ENCODE measurements around the gene MAPK6.
"Not testable (repeated sequence)": the region's sequence is repeated elsewhere in the genome, so short reads cannot be mapped to it uniquely, and the experiment has no call there.

MAPK6 gene

GRCh38 chr15:52039925-52040781 is 21.1 kb downstream of the MAPK6 start:
- H3K27me3 ChIP-seq (ENCODE audit: insufficient read depth, low read length) = no peaks in the 10 kb centered on the region
- H3K9me3 ChIP-seq (ENCODE audit: low read length) = no peaks in the 10 kb centered on the region
- no peaks in the 10 kb centered on the region for H3K36me3 ChIP-seq (ENCODE audit: insufficient read depth, low read length)
- no peak overlapping the region for H3K4me3 ChIP-seq (ENCODE audit: low read length)
- H3K4me1 ChIP-seq (ENCODE audit: insufficient read depth, low read length) = peaks cover 14% of the 10 kb centered on the region
- no peak overlapping the region for H2AFZ ChIP-seq (ENCODE audit: low read depth, low read length)

- peaks cover 12% of the 10 kb centered on the region for H3K36me3 ChIP-seq (ENCODE audit: insufficient read depth, low read length)
- H3K4me1 ChIP-seq (ENCODE audit: insufficient read depth, low read length) = peaks cover 14% of the 10 kb centered on the region
- no peak overlapping the region for H3K4me3 ChIP-seq (ENCODE audit: low read length)
- no peaks in the 10 kb centered on the region for H3K9me3 ChIP-seq (ENCODE audit: low read length)
- H3K27me3 ChIP-seq (ENCODE audit: insufficient read depth, low read length) = no peaks in the 10 kb centered on the region
- no peak overlapping the region for H2AFZ ChIP-seq (ENCODE audit: low read depth, low read length)
Measured at GRCh38 chr15:52042051-52042851, 23.2 kb downstream of the MAPK6 start.

GRCh38 chr15:52045795-52046298 is 26.8 kb downstream of the MAPK6 start:
- not testable (repeated sequence) for H3K4me3 ChIP-seq (ENCODE audit: low read length); H3K27me3 ChIP-seq (ENCODE audit: insufficient read depth, low read length); H2AFZ ChIP-seq (ENCODE audit: low read depth, low read length); H3K9me3 ChIP-seq (ENCODE audit: low read length); H3K4me1 ChIP-seq (ENCODE audit: insufficient read depth, low read length)
- H3K36me3 ChIP-seq (ENCODE audit: insufficient read depth, low read length) = peaks cover 36% of the 10 kb centered on the region

- not testable (repeated sequence) for H3K4me1 ChIP-seq (ENCODE audit: insufficient read depth, low read length); H3K4me3 ChIP-seq (ENCODE audit: low read length); H3K27me3 ChIP-seq (ENCODE audit: insufficient read depth, low read length); H2AFZ ChIP-seq (ENCODE audit: low read depth, low read length); H3K9me3 ChIP-seq (ENCODE audit: low read length)
- H3K36me3 ChIP-seq (ENCODE audit: insufficient read depth, low read length) = peaks cover 39% of the 10 kb centered on the region
Measured at GRCh38 chr15:52046552-52046951, 27.5 kb downstream of the MAPK6 start.

- Histone ChIP-seq H3K4me1 (ENCODE audit: insufficient read depth, low read length) (no peaks in the 10 kb centered on the region), H2AFZ (ENCODE audit: low read depth, low read length) (no peak overlapping the region), H3K9me3 (ENCODE audit: low read length) (peaks cover 12% of the 10 kb centered on the region), H3K36me3 (ENCODE audit: insufficient read depth, low read length) (peaks cover 63% of the 10 kb centered on the region), H3K27me3 (ENCODE audit: insufficient read depth, low read length) (no peaks in the 10 kb centered on the region), H3K4me3 (ENCODE audit: low read length) (no peak overlapping the region)
Measured at GRCh38 chr15:52050416-52050815, 31.4 kb downstream of the MAPK6 start.

- Histone ChIP-seq H3K9me3 (ENCODE audit: low read length) (peaks cover 12% of the 10 kb centered on the region), H3K4me1 (ENCODE audit: insufficient read depth, low read length) (no peaks in the 10 kb centered on the region), H3K36me3 (ENCODE audit: insufficient read depth, low read length) (peaks cover 69% of the 10 kb centered on the region), H3K27me3 (ENCODE audit: insufficient read depth, low read length) (no peaks in the 10 kb centered on the region), H2AFZ (ENCODE audit: low read depth, low read length) (no peak overlapping the region), H3K4me3 (ENCODE audit: low read length) (no peak overlapping the region)
Measured at GRCh38 chr15:52052066-52052935, 33.3 kb downstream of the MAPK6 start.

- no peaks in the 10 kb centered on the region for H3K4me1 ChIP-seq (ENCODE audit: insufficient read depth, low read length)
- H3K27me3 ChIP-seq (ENCODE audit: insufficient read depth, low read length) = no peaks in the 10 kb centered on the region
- H3K36me3 ChIP-seq (ENCODE audit: insufficient read depth, low read length) = peaks cover 78% of the 10 kb centered on the region
- no peak overlapping the region for H2AFZ ChIP-seq (ENCODE audit: low read depth, low read length)
- no peak overlapping the region for H3K4me3 ChIP-seq (ENCODE audit: low read length)
- peaks cover 12% of the 10 kb centered on the region for H3K9me3 ChIP-seq (ENCODE audit: low read length)
Measured at GRCh38 chr15:52054381-52054780, 35.4 kb downstream of the MAPK6 start.

GRCh38 chr15:52054858-52055257 is 35.8 kb downstream of the MAPK6 start:
- not testable (repeated sequence) for H3K27me3 ChIP-seq (ENCODE audit: insufficient read depth, low read length); H2AFZ ChIP-seq (ENCODE audit: low read depth, low read length); H3K4me3 ChIP-seq (ENCODE audit: low read length); H3K4me1 ChIP-seq (ENCODE audit: insufficient read depth, low read length)
- peaks cover 12% of the 10 kb centered on the region for H3K9me3 ChIP-seq (ENCODE audit: low read length)
- H3K36me3 ChIP-seq (ENCODE audit: insufficient read depth, low read length) = peaks cover 79% of the 10 kb centered on the region

- Histone ChIP-seq H3K4me1 (ENCODE audit: insufficient read depth, low read length) (no peaks in the 10 kb centered on the region), H2AFZ (ENCODE audit: low read depth, low read length) (no peak overlapping the region), H3K36me3 (ENCODE audit: insufficient read depth, low read length) (peaks cover 79% of the 10 kb centered on the region), H3K9me3 (ENCODE audit: low read length) (peaks cover 12% of the 10 kb centered on the region), H3K4me3 (ENCODE audit: low read length) (no peak overlapping the region), H3K27me3 (ENCODE audit: insufficient read depth, low read length) (no peaks in the 10 kb centered on the region)
Measured at GRCh38 chr15:52056001-52056400, 37.0 kb downstream of the MAPK6 start.

- H2AFZ ChIP-seq (ENCODE audit: low read depth, low read length) = no peak overlapping the region
- peaks cover 12% of the 10 kb centered on the region for H3K9me3 ChIP-seq (ENCODE audit: low read length)
- H3K36me3 ChIP-seq (ENCODE audit: insufficient read depth, low read length) = peaks cover 80% of the 10 kb centered on the region
- H3K27me3 ChIP-seq (ENCODE audit: insufficient read depth, low read length) = no peaks in the 10 kb centered on the region
- H3K4me3 ChIP-seq (ENCODE audit: low read length) = no peak overlapping the region
- no peaks in the 10 kb centered on the region for H3K4me1 ChIP-seq (ENCODE audit: insufficient read depth, low read length)
Measured at GRCh38 chr15:52056496-52056895, 37.5 kb downstream of the MAPK6 start.

GRCh38 chr15:52057996-52058395 is 39.0 kb downstream of the MAPK6 start:
- Histone ChIP-seq H3K9me3 (ENCODE audit: low read length) (peaks cover 3% of the 10 kb centered on the region), H2AFZ (ENCODE audit: low read depth, low read length) (no peak overlapping the region), H3K27me3 (ENCODE audit: insufficient read depth, low read length) (no peaks in the 10 kb centered on the region)

GRCh38 chr15:52060501-52060900 is 41.5 kb downstream of the MAPK6 start:
- H3K36me3 ChIP-seq (ENCODE audit: insufficient read depth, low read length) = peaks cover 82% of the 10 kb centered on the region
- H3K4me1 ChIP-seq (ENCODE audit: insufficient read depth, low read length) = no peaks in the 10 kb centered on the region
- no peaks in the 10 kb centered on the region for H3K27me3 ChIP-seq (ENCODE audit: insufficient read depth, low read length)
- no peak overlapping the region for H2AFZ ChIP-seq (ENCODE audit: low read depth, low read length)
- H3K4me3 ChIP-seq (ENCODE audit: low read length) = no peak overlapping the region
- no peaks in the 10 kb centered on the region for H3K9me3 ChIP-seq (ENCODE audit: low read length)

More at GRCh38 chr15:52057996-52058395, 39.0 kb downstream of the MAPK6 start:
- no peak overlapping the region for H3K4me3 ChIP-seq (ENCODE audit: low read length)
- H3K36me3 ChIP-seq (ENCODE audit: insufficient read depth, low read length) = peaks cover 78% of the 10 kb centered on the region
- no peaks in the 10 kb centered on the region for H3K4me1 ChIP-seq (ENCODE audit: insufficient read depth, low read length)
